Tibial nerve (tissue), 4 donors: ENCODE data around the gene NIPSNAP3A. TPM values are rescaled to one million over a fixed set of nuclear protein-coding genes. Genes with fewer than 3 reads are reported as not detected.

Source experiments
- DNase-seq, 2 donors: peaks; one replicate each; pipeline ENCODE4 v3.0.0-alpha.2; 2019; ENCODE audit warnings: low spot score in 2 of 2
- H3K27ac ChIP-seq, 4 donors: fragments of 200-600 bp; sonication (generic) in 3 of 4; one replicate each; pipeline ENCODE4 v1.5.1; 2017 to 2019; ENCODE audit warnings: mild to moderate bottlenecking in 1 of 4
- H3K27me3 ChIP-seq, 2 donors: fragments of 200-600 bp; sonication (generic) in 1 of 2; one replicate each; pipeline versions ENCODE4 v1.5.1 to v1.6.0; 2017 to 2019
- H3K36me3 ChIP-seq, 3 donors: fragments of 200-600 bp; sonication (generic); one replicate each; pipeline ENCODE4 v1.5.1; 2018 to 2019
- H3K4me1 ChIP-seq, 4 donors: fragments of 200-600 bp; sonication (generic) in 3 of 4; one replicate each; pipeline ENCODE4 v1.5.1; 2017 to 2019
- H3K4me3 ChIP-seq, 4 donors: fragments of 200-600 bp; sonication (generic) in 3 of 4; one replicate each; pipeline ENCODE4 v1.5.1; 2017 to 2019; ENCODE audit warnings: mild to moderate bottlenecking in 1 of 4, moderate library complexity in 1 of 4
- H3K9me3 ChIP-seq, 4 donors: fragments of 200-600 bp; sonication (generic) in 3 of 4; one replicate each; pipeline ENCODE4 v1.5.1; 2017 to 2019
- CTCF ChIP-seq, 5 experiments: fragments of 200-600 bp in 3 of 5; fragments of 450-650 bp in 2 of 5; sonication (generic) in 3 of 5; IDR thresholded peaks; one replicate each; pipeline ENCODE4 v1.5.1; 2016 to 2019; ENCODE audit warnings: antibody characterized with exemption in 5 of 5, mild to moderate bottlenecking in 3 of 5, moderate library complexity in 2 of 5
- EP300 ChIP-seq, 2 donors: sonication (generic); formaldehyde crosslinking; IDR thresholded peaks; one replicate each; pipeline ENCODE4 v1.6.1; 2017; ENCODE audit warnings: antibody characterized with exemption in 2 of 2, mild to moderate bottlenecking in 1 of 2
- POLR2A ChIP-seq, 2 donors: fragments of 450-650 bp; IDR thresholded peaks; one replicate each; pipeline ENCODE4 v1.6.1; 2017; ENCODE audit warnings: antibody characterized with exemption in 2 of 2, mild to moderate bottlenecking in 2 of 2, moderate library complexity in 2 of 2
- WGBS, 2 donors: methylation state at CpG; one replicate each; pipeline ENCODE4 v1.1.5; 2018; 5-methylcytosine and 5-hydroxymethylcytosine counted together
- total RNA-seq, 4 donors: library from RNA; depleted of rRNA; stranded (reverse); fragments of >200 nt; gene quantifications; one replicate each; pipeline ENCODE4 v1.1.0, GENCODE V29; 2016

NIPSNAP3A gene
- total RNA-seq, 4 donors from 2014 or later, result 10.3 to 28.6 (median 16.6) TPM

GRCh38 chr9:104784098-104784497 lies 36.6 kb downstream of the NIPSNAP3A start:
- TF ChIP-seq POLR2A (IDR thresholded peaks at IDR 0.05) (no peak), EP300 (IDR thresholded peaks at IDR 0.05) (no peak), CTCF (IDR thresholded peaks at IDR 0.05) (no peak)
- peaks cover 3 to 76% (median 8%) of the 10 kb centered on the region in 3 donors for H3K36me3 ChIP-seq
- 50 to 56% methylated on average over 2 of the region's 2 CpGs for WGBS, 2 donors
- H3K9me3 ChIP-seq, result no peaks in the 10 kb centered on the region
- peaks cover 0 to 6% (median 0%) of the 10 kb centered on the region in 4 donors for H3K4me1 ChIP-seq
- no peaks in the 10 kb centered on the region for H3K27me3 ChIP-seq
- no peak for DNase-seq
- no peak overlapping the region for H3K4me3 ChIP-seq
- H3K27ac ChIP-seq, result no peak overlapping the region

- H3K4me3 ChIP-seq, result no peak overlapping the region
- peaks cover 9 to 87% (median 22%) of the 10 kb centered on the region in 3 donors for H3K36me3 ChIP-seq
- peaks cover 0 to 1% (median 0%) of the 10 kb centered on the region in 4 donors for H3K4me1 ChIP-seq
- no peak for DNase-seq
- no peaks in the 10 kb centered on the region for H3K9me3 ChIP-seq
- TF ChIP-seq EP300 (IDR thresholded peaks at IDR 0.05), result no peak
- no peak for TF ChIP-seq POLR2A (IDR thresholded peaks at IDR 0.05)
- no peak for TF ChIP-seq CTCF (IDR thresholded peaks at IDR 0.05)
- H3K27me3 ChIP-seq, result no peaks in the 10 kb centered on the region
- H3K27ac ChIP-seq, result no peak overlapping the region
- 88 to 100% methylated on average over 1 of the region's 1 CpG for WGBS, 2 donors
Observed at GRCh38 chr9:104786293-104786692, 38.8 kb downstream of the NIPSNAP3A start.

DNA sequence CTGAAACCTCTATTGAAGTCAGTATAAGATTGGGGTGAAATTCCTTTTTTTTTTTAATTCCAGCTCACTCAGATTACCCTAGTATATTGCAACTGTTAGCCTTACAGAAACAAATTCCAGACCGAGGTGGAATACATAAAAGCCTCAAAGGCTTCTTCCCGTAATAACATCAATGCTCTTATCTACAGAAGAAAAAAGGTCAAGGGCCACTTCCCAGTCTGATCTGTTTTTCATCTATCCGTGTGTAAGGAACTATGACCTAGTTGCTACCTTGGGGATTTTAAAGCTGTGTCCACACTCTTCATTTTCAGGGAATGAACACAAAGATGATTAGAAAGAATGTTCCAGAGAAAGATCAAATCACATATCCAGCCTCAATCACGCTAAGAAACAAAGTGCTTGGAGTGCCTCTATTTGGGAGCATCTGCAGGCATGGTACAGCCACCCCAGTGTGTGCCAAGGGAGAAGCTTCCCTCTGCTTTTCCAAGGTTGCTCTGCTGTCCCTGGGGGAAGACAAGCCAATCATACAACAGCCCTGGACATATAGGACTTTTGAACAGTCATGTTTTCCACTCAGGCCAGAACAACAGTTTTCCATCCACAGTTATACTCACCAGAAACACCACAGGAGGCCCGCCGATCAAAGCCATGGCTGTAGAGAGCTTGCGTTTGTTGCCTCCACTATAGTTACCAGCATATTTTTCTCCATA lies 40.0 kb downstream of the NIPSNAP3A start:
- Histone ChIP-seq H3K4me1 (no peaks in the 10 kb centered on the region), H3K9me3 (no peaks in the 10 kb centered on the region), H3K27me3 (no peaks in the 10 kb centered on the region), H3K27ac (no peak overlapping the region), H3K4me3 (no peak overlapping the region), H3K36me3 (peaks cover 9 to 99% (median 22%) of the 10 kb centered on the region in 3 donors)
- 65 to 66% methylated on average over 7 of the region's 7 CpGs for WGBS, 2 donors
- no peak for DNase-seq
- TF ChIP-seq EP300 (IDR thresholded peaks at IDR 0.05) (no peak), POLR2A (IDR thresholded peaks at IDR 0.05) (no peak), CTCF (IDR thresholded peaks at IDR 0.05) (no peak)

DNA sequence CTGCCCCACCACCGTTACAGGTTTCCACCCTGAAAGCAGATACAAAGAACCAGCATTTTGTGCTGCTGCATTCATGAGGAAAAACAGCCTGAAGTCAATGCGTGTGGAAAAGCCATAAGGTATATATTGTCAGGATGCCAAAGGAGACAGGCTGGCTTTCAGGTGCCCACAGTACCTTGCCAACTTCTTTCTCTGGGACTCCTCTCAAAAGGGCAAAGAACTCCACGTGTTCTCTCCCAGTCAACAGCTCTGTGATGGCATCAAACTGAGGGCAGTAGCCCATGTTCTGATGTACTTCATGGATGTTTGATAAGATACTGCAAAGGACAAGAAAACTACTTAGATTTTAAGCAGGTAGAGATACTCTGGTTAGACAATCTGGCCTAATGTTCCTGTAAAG lies 40.8 kb downstream of the NIPSNAP3A start:
- DNase-seq, result no peak
- no peaks in the 10 kb centered on the region for H3K4me1 ChIP-seq
- H3K27me3 ChIP-seq, result no peaks in the 10 kb centered on the region
- no peak overlapping the region for H3K27ac ChIP-seq
- H3K36me3 ChIP-seq, result peaks cover 9 to 100% (median 22%) of the 10 kb centered on the region in 3 donors
- no peaks in the 10 kb centered on the region for H3K9me3 ChIP-seq
- TF ChIP-seq CTCF (IDR thresholded peaks at IDR 0.05), result no peak
- no peak for TF ChIP-seq POLR2A (IDR thresholded peaks at IDR 0.05)
- no peak for TF ChIP-seq EP300 (IDR thresholded peaks at IDR 0.05)
- H3K4me3 ChIP-seq, result no peak overlapping the region
- WGBS, 2 donors, result 84 to 89% methylated on average over 3 of the region's 3 CpGs

GRCh38 chr9:104794070-104794469 lies 46.6 kb downstream of the NIPSNAP3A start:
- WGBS, 2 donors, result 97 to 98% methylated on average over 2 of the region's 2 CpGs
- TF ChIP-seq EP300 (IDR thresholded peaks at IDR 0.05), result no peak
- no peak for TF ChIP-seq POLR2A (IDR thresholded peaks at IDR 0.05)
- H3K9me3 ChIP-seq, result no peaks in the 10 kb centered on the region
- H3K36me3 ChIP-seq, result peaks cover 6 to 99% (median 24%) of the 10 kb centered on the region in 3 donors
- H3K27me3 ChIP-seq, result no peaks in the 10 kb centered on the region
- no peak overlapping the region for H3K27ac ChIP-seq
- H3K4me3 ChIP-seq, result no peak overlapping the region
- DNase-seq, result no peak
- H3K4me1 ChIP-seq, result no peaks in the 10 kb centered on the region
